Inferior parietal cortex (tissue), 1 donor: ENCODE measurements around the gene LITAFD.

Experiments
- DNase-seq: peaks from one replicate; pipeline ENCODE4 v3.0.0-alpha.2; 2016; ENCODE audit errors: extremely low spot score

Gene LITAFD

GRCh38 chr16:8920645-8921346, 38.6 kb downstream of the LITAFD start:
- no peak for DNase-seq

- DNase-seq = no peak
These were observed 39.3 kb downstream of the LITAFD start for GRCh38 chr16:8921347-8921984.

GRCh38 chr16:8923199-8923598, 41.0 kb downstream of the LITAFD start:
- peak; percentile 28 for DNase-seq

- no peak for DNase-seq
These were observed 42.1 kb downstream of the LITAFD start for GRCh38 chr16:8924214-8924613.

GRCh38 chr16:8925455-8925854, 43.3 kb downstream of the LITAFD start:
- no peak for DNase-seq

GRCh38 chr16:8926827-8927226, 44.7 kb downstream of the LITAFD start:
- no peak for DNase-seq

GRCh38 chr16:8928467-8928957, 46.4 kb downstream of the LITAFD start:
- DNase-seq = no peak

- DNase-seq = no peak
These were observed 47.1 kb downstream of the LITAFD start for GRCh38 chr16:8929086-8929748.

GRCh38 chr16:8931859-8932258, 49.7 kb downstream of the LITAFD start:
- no peak for DNase-seq

GRCh38 chr16:8934601-8935000, 52.5 kb downstream of the LITAFD start:
- DNase-seq = no peak
